ENCODE data around the gene PIBF1. TPM values are rescaled to one million over a fixed set of nuclear protein-coding genes. Genes with fewer than 3 reads are reported as not detected.
"Not testable (repeated sequence)": the region's sequence is repeated elsewhere in the genome, so short reads cannot be mapped to it uniquely, and the experiment has no call there.

PIBF1 gene
- total RNA-seq, 4 donors from 2014 or later, result 7.9 to 54.6 (median 29.1) TPM

- Histone ChIP-seq H3K9me3 (no peaks in the 10 kb centered on the region), H3K27me3 (no peaks in the 10 kb centered on the region), H3K36me3 (no peaks in the 10 kb centered on the region), H3K27ac (no peak overlapping the region), H3K4me1 (no peaks in the 10 kb centered on the region), H3K4me3 (no peak overlapping the region)
- TF ChIP-seq POLR2A (IDR thresholded peaks at IDR 0.05), result no peak
- TF ChIP-seq CTCF (IDR thresholded peaks at IDR 0.05), result no peak
- intact Hi-C loops (cut with DNase I; ENCODE audit: low total_unique reads), result no loop called here
- no peak for DNase-seq
These were observed 61.1 kb downstream of the PIBF1 start for GRCh38 chr13:72842991-72843390.

GRCh38 chr13:72845148-72845547, 63.2 kb downstream of the PIBF1 start:
- H3K27ac ChIP-seq; H3K27me3 ChIP-seq; H3K36me3 ChIP-seq; H3K4me3 ChIP-seq; H3K9me3 ChIP-seq; intact Hi-C loops (cut with DNase I; ENCODE audit: low total_unique reads); H3K4me1 ChIP-seq; DNase-seq: not testable (repeated sequence)

- Histone ChIP-seq H3K9me3 (no peaks in the 10 kb centered on the region), H3K27me3 (no peaks in the 10 kb centered on the region), H3K4me3 (no peak overlapping the region), H3K27ac (no peak overlapping the region), H3K36me3 (no peaks in the 10 kb centered on the region), H3K4me1 (no peaks in the 10 kb centered on the region)
- intact Hi-C loops (cut with DNase I; ENCODE audit: low total_unique reads), result no loop called here
- TF ChIP-seq CTCF (IDR thresholded peaks at IDR 0.05) (no peak), POLR2A (IDR thresholded peaks at IDR 0.05) (no peak)
- no peak for DNase-seq
These were observed 67.6 kb downstream of the PIBF1 start for GRCh38 chr13:72849571-72849970.

- no peak for DNase-seq
These were observed 69.2 kb downstream of the PIBF1 start for GRCh38 chr13:72850959-72851677.

GRCh38 chr13:72851678-72852014, 69.7 kb downstream of the PIBF1 start:
- Histone ChIP-seq H3K4me1 (no peaks in the 10 kb centered on the region), H3K27ac (no peak overlapping the region), H3K27me3 (no peaks in the 10 kb centered on the region), H3K36me3 (no peaks in the 10 kb centered on the region), H3K4me3 (no peak overlapping the region), H3K9me3 (no peaks in the 10 kb centered on the region)
- DNase-seq, result no peak
- no peak for TF ChIP-seq POLR2A (IDR thresholded peaks at IDR 0.05)
- no peak for TF ChIP-seq CTCF (IDR thresholded peaks at IDR 0.05)
- intact Hi-C loops (cut with DNase I; ENCODE audit: low total_unique reads), result no loop called here

More at GRCh38 chr13:72850959-72851677, 69.2 kb downstream of the PIBF1 start:
- H3K27ac ChIP-seq, result no peak overlapping the region
- TF ChIP-seq CTCF (IDR thresholded peaks at IDR 0.05), result no peak
- no peak for TF ChIP-seq POLR2A (IDR thresholded peaks at IDR 0.05)
- no peaks in the 10 kb centered on the region for H3K36me3 ChIP-seq
- no peaks in the 10 kb centered on the region for H3K9me3 ChIP-seq
- no peaks in the 10 kb centered on the region for H3K4me1 ChIP-seq
- intact Hi-C loops (cut with DNase I; ENCODE audit: low total_unique reads), result no loop called here
- H3K4me3 ChIP-seq, result no peak overlapping the region
- no peaks in the 10 kb centered on the region for H3K27me3 ChIP-seq

GRCh38 chr13:72852207-72852606, 70.3 kb downstream of the PIBF1 start:
- Histone ChIP-seq H3K27me3 (no peaks in the 10 kb centered on the region), H3K27ac (no peak overlapping the region), H3K9me3 (no peaks in the 10 kb centered on the region), H3K36me3 (no peaks in the 10 kb centered on the region), H3K4me3 (no peak overlapping the region), H3K4me1 (no peaks in the 10 kb centered on the region)
- no peak for TF ChIP-seq POLR2A (IDR thresholded peaks at IDR 0.05)
- TF ChIP-seq CTCF (IDR thresholded peaks at IDR 0.05), result no peak
- intact Hi-C loops (cut with DNase I; ENCODE audit: low total_unique reads), result no loop called here
- DNase-seq, result no peak
